ENCODE data around the gene PPHLN1.

Gene PPHLN1

DNA sequence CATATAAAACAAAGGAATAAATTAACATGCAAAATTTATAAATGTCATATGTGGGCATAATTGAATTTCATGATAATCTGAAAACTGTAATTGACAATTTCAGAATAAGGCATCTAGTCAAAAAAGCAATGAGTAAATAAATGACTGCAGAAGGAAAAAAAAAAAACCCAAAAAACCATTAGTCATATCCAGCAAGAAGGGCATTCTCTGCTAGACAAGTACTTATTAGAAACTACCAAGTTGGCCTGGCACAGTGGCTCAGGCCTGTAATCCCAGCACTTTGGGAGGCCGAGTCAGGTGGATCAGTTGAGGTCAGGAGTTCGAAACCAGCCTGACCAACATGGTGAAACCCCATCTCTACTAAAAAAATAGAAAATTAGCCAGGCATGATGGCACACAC is 17.6 kb upstream of the PPHLN1 start:
- H3K4me3 ChIP-seq (ENCODE audit: low read depth, low read length), result no peak overlapping the region
- no peaks in the 10 kb centered on the region for H3K27me3 ChIP-seq
- no peaks in the 10 kb centered on the region for H3K9me3 ChIP-seq
- H3K36me3 ChIP-seq, result peaks cover 3% of the 10 kb centered on the region
- no peak for TF ChIP-seq CTCF (IDR thresholded peaks at IDR 0.05; ENCODE audit: low read depth, low read length)
- H3K4me1 ChIP-seq, result no peaks in the 10 kb centered on the region
- no peak for DNase-seq

DNA sequence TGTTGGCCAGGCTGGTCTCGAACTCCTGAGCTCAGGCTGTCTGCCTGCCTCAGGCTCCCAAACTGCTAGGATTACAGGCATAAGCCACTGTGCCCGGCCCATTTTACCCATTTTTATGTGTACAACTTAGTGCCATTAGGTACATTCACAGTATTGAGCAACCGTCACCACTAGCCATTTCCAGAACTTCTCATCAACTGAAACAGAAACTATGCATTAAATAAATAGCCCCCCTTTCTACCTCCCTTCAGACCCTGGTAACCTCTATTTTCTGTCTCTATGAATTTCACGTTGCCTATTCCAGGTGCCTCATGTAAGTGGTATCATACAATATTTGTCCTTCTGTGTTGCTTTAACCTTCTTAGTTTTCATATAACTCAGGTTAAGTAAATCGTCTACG is 16.0 kb upstream of the PPHLN1 start:
- H3K4me1 ChIP-seq, result no peaks in the 10 kb centered on the region
- H3K36me3 ChIP-seq, result peaks cover 9% of the 10 kb centered on the region
- DNase-seq, result no peak
- TF ChIP-seq CTCF (IDR thresholded peaks at IDR 0.05; ENCODE audit: low read depth, low read length), result no peak
- H3K27me3 ChIP-seq, result no peaks in the 10 kb centered on the region
- H3K4me3 ChIP-seq (ENCODE audit: low read depth, low read length), result no peak overlapping the region
- H3K9me3 ChIP-seq, result no peaks in the 10 kb centered on the region

DNA sequence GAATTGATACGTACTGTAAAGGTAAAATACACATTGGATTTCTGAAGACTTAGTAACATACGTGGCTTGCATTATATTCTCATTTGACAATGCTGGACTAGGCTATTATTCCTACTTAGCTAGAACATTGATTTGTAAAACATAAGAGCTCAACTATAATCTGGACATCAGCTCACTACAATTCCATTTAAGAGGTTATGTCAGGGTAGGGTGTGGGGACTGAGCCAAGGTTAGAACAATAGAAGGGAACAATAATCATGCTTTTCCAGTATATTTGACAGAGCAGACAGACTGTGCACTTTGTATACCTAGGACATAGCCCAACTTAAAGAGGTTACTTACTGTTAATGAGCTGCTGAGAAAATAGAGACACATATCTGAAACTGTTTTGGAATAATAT is 10.9 kb upstream of the PPHLN1 start:
- Histone ChIP-seq H3K9me3 (no peaks in the 10 kb centered on the region), H3K4me3 (ENCODE audit: low read depth, low read length) (no peak overlapping the region), H3K4me1 (no peaks in the 10 kb centered on the region), H3K36me3 (peaks cover 12% of the 10 kb centered on the region), H3K27me3 (no peaks in the 10 kb centered on the region)
- DNase-seq, result no peak
- TF ChIP-seq CTCF (IDR thresholded peaks at IDR 0.05; ENCODE audit: low read depth, low read length), result no peak

DNA sequence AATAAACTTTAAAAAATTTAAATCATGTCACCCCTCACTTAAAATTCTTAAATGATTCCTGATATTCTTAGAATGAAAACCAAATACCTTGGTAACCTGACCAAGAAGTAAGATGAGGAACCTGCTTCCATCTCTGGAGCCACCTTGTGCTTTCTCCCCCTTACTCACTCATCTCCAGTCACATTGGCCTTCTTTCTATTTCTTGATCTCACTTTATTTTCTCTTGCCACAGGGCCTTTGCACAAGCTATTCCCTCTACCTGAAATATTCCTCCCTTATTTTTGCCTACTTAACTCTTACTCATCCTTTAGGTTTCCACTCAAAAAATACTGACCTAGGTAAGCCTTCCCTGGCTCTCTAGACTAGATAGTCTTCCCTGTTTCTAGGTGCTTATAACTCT is 5.2 kb upstream of the PPHLN1 start:
- Histone ChIP-seq H3K27me3 (no peaks in the 10 kb centered on the region), H3K4me1 (no peaks in the 10 kb centered on the region), H3K36me3 (peaks cover 3% of the 10 kb centered on the region; the same call in 1 of the 2 replicates), H3K9me3 (no peaks in the 10 kb centered on the region), H3K4me3 (ENCODE audit: low read depth, low read length) (no peak overlapping the region)
- no peak for TF ChIP-seq CTCF (IDR thresholded peaks at IDR 0.05; ENCODE audit: low read depth, low read length)
- no peak for DNase-seq

- TF ChIP-seq CTCF (IDR thresholded peaks at IDR 0.05; ENCODE audit: low read depth, low read length), result no peak
Measured at GRCh38 chr12:42322567-42322966, 3.4 kb upstream of the PPHLN1 start.

GRCh38 chr12:42323856-42324255 is 2.1 kb upstream of the PPHLN1 start:
- TF ChIP-seq CTCF (IDR thresholded peaks at IDR 0.05; ENCODE audit: low read depth, low read length), result no peak
- H3K9me3 ChIP-seq, result no peaks in the 10 kb centered on the region
- H3K36me3 ChIP-seq, result no peaks in the 10 kb centered on the region; the same call in 1 of the 2 replicates
- H3K4me3 ChIP-seq (ENCODE audit: low read depth, low read length), result no peak overlapping the region
- H3K4me1 ChIP-seq, result peaks cover 5% of the 10 kb centered on the region; the same call in 1 of the 2 replicates
- DNase-seq, result no peak
- no peaks in the 10 kb centered on the region for H3K27me3 ChIP-seq

More at GRCh38 chr12:42322567-42322966, 3.4 kb upstream of the PPHLN1 start:
- Histone ChIP-seq H3K4me1 (peaks cover 4% of the 10 kb centered on the region; the same call in 1 of the 2 replicates), H3K36me3 (no peaks in the 10 kb centered on the region; the same call in 1 of the 2 replicates), H3K27me3 (no peaks in the 10 kb centered on the region), H3K4me3 (ENCODE audit: low read depth, low read length) (no peak overlapping the region), H3K9me3 (no peaks in the 10 kb centered on the region)
- no peak for DNase-seq

Measured in BE2C (cell line).